ENCODE results near the gene LGR6.
"Not testable (repeated sequence)": the region's sequence is repeated elsewhere in the genome, so short reads cannot be mapped to it uniquely, and the experiment has no call there.

The LGR6 gene

GRCh38 chr1:202234331-202235002 lies 40.9 kb downstream of the LGR6 start:
- TF ChIP-seq CTCF (IDR thresholded peaks at IDR 0.05; ENCODE audit: low read length, missing control alignments), result no peak
- no peak overlapping the region for H3K4me3 ChIP-seq (replicated peaks; ENCODE audit: low read depth, low read length)
- no peak for DNase-seq (ENCODE audit: low read depth)

GRCh38 chr1:202235003-202235660 lies 41.5 kb downstream of the LGR6 start:
- H3K4me3 ChIP-seq (replicated peaks; ENCODE audit: low read depth, low read length), result no peak overlapping the region
- DNase-seq (ENCODE audit: low read depth), result no peak
- no peak for TF ChIP-seq CTCF (IDR thresholded peaks at IDR 0.05; ENCODE audit: low read length, missing control alignments)

- peak overlapping the region; percentile 15 for H3K4me3 ChIP-seq (replicated peaks; ENCODE audit: low read depth, low read length)
- TF ChIP-seq CTCF (IDR thresholded peaks at IDR 0.05; ENCODE audit: low read length, missing control alignments), result peak; percentile 97
- DNase-seq (ENCODE audit: low read depth), result peak; percentile 90
Observed at GRCh38 chr1:202235856-202236837, 42.5 kb downstream of the LGR6 start.

- peak; percentile 55 for TF ChIP-seq CTCF (IDR thresholded peaks at IDR 0.05; ENCODE audit: low read length, missing control alignments)
- no peak overlapping the region for H3K4me3 ChIP-seq (replicated peaks; ENCODE audit: low read depth, low read length)
- DNase-seq (ENCODE audit: low read depth), result peak; percentile 23
Observed at GRCh38 chr1:202237052-202237451, 43.5 kb downstream of the LGR6 start.

- no peak overlapping the region for H3K4me3 ChIP-seq (replicated peaks; ENCODE audit: low read depth, low read length)
- no peak for TF ChIP-seq CTCF (IDR thresholded peaks at IDR 0.05; ENCODE audit: low read length, missing control alignments)
- no peak for DNase-seq (ENCODE audit: low read depth)
Observed at GRCh38 chr1:202238914-202239313, 45.3 kb downstream of the LGR6 start.

GRCh38 chr1:202240226-202240625 lies 46.6 kb downstream of the LGR6 start:
- DNase-seq (ENCODE audit: low read depth); H3K4me3 ChIP-seq (replicated peaks; ENCODE audit: low read depth, low read length): not testable (repeated sequence)

GRCh38 chr1:202240956-202241355 lies 47.4 kb downstream of the LGR6 start:
- DNase-seq (ENCODE audit: low read depth), result no peak
- no peak for TF ChIP-seq CTCF (IDR thresholded peaks at IDR 0.05; ENCODE audit: low read length, missing control alignments)
- no peak overlapping the region for H3K4me3 ChIP-seq (replicated peaks; ENCODE audit: low read depth, low read length)
